HepG2 (cell line): ENCODE data around the gene NCLN. TPM values are rescaled to one million over a fixed set of nuclear protein-coding genes. Genes with fewer than 3 reads are reported as not detected.

Source experiments
- ATAC-seq: fragments of 200-7000 bp; cut with Tn5 transposase; 3 replicates; pipeline ENCODE4 v1.9.1; 2020; ENCODE audit warnings: mild to moderate bottlenecking, moderate library complexity
- BruUV-seq: library from RNA; stranded (reverse); fragments of 400-500 nt; replicated peaks from 2 replicates; lab custom pipeline; 2021; lab: Mats Ljungman, UMichigan
- CTCF ChIA-PET: fragments of 300-600 bp; formaldehyde crosslinking; extraction: SDS; loops from one replicate; lab custom pipeline; 2021; ENCODE audit warnings: low total read pairs, inconsistent platforms, low intra/inter-chr PET ratio; lab: Yijun Ruan, JAX
- POLR2A ChIA-PET: fragments of 350-600 bp; sonication (Branson Sonifier 250); formaldehyde crosslinking; loops from one replicate; lab custom pipeline; 2020; ENCODE audit warnings: antibody characterized with exemption, inconsistent platforms; lab: Yijun Ruan, JAX
- DNase-seq: peaks from one replicate; pipeline ENCODE4 v3.0.0-alpha.2; 2015; ENCODE audit warnings: low spot score
- FAIRE-seq: peaks from 3 replicates; lab custom pipeline; 2011; peaks lifted over from hg19 to GRCh38; lab: Jason Lieb, UNC
- H2AFZ ChIP-seq: one replicate; pipeline ENCODE4 v1.6.1; 2011; ENCODE audit warnings: low read length, inconsistent platforms
- H3K27ac ChIP-seq: fragments of 300-600 bp; 3 replicates; pipeline ENCODE4 v1.8.0; 2011; ENCODE audit warnings: mixed run types, mild to moderate bottlenecking, mixed read lengths, low read length, inconsistent platforms; ENCODE audit not compliant: insufficient read depth; ENCODE audit errors: extremely low read length
- H3K27me3 ChIP-seq, 2 experiments: fragments of 200-600 bp in 1 of 2; 2 replicates in 1 of 2; 3 replicates in 1 of 2; pipeline versions ENCODE4 v1.6.0 to v1.8.0; 2011; ENCODE audit warnings: low read length in 2 of 2, mild to moderate bottlenecking in 2 of 2, moderate library complexity in 2 of 2, inconsistent platforms in 1 of 2; ENCODE audit not compliant: insufficient read depth in 2 of 2, control insufficient read depth in 1 of 2
- H3K36me3 ChIP-seq, 2 experiments: fragments of 200-600 bp in 1 of 2; replicated peaks in 1 of 2; 2 replicates in 1 of 2; 3 replicates in 1 of 2; pipeline versions ENCODE4 v1.5.1 to v1.8.0; 2011; ENCODE audit warnings: low read length in 2 of 2, inconsistent platforms in 1 of 2; ENCODE audit not compliant: insufficient read depth in 2 of 2, control insufficient read depth in 1 of 2
- H3K4me1 ChIP-seq: 2 replicates; pipeline ENCODE4 v1.5.1; 2012; ENCODE audit warnings: low read length, inconsistent platforms; ENCODE audit not compliant: insufficient read depth
- H3K4me2 ChIP-seq: 2 replicates; pipeline ENCODE4 v1.6.0; 2011; ENCODE audit warnings: low read depth, low read length, inconsistent platforms
- H3K4me3 ChIP-seq, 3 experiments: fragments of 200-600 bp in 1 of 3; sonication (generic), shearing (Covaris generic) in 1 of 3; replicated peaks in 1 of 3; 2 replicates each; pipeline ENCODE4 v1.5.1; 2011 to 2016; ENCODE audit warnings: low read length in 3 of 3, inconsistent platforms in 2 of 3, low read depth in 2 of 3, mild to moderate bottlenecking in 2 of 3, control low read depth in 1 of 3, mixed read lengths in 1 of 3; ENCODE audit not compliant: insufficient read depth in 1 of 3
- H3K79me2 ChIP-seq: one replicate; pipeline ENCODE4 v1.6.1; 2011; ENCODE audit warnings: low read length, inconsistent platforms; ENCODE audit not compliant: insufficient read depth
- H3K9ac ChIP-seq: 2 replicates; pipeline ENCODE4 v1.6.0; 2011; ENCODE audit warnings: mild to moderate bottlenecking, low read depth, low read length, inconsistent platforms; ENCODE audit not compliant: insufficient read depth
- H3K9me3 ChIP-seq: 2 replicates; pipeline ENCODE4 v1.5.1; 2012; ENCODE audit warnings: mild to moderate bottlenecking, low read length
- H4K20me1 ChIP-seq: 2 replicates; pipeline ENCODE4 v1.6.0; 2011; ENCODE audit warnings: inconsistent platforms, mild to moderate bottlenecking, low read length, moderate library complexity; ENCODE audit not compliant: insufficient read depth
- ASH2L ChIP-seq: fragments of 300-600, 200-600 bp; sonication (generic); IDR thresholded peaks from 2 replicates; pipeline ENCODE4 v1.7.0; 2017; ENCODE audit warnings: low read depth, mild to moderate bottlenecking, moderate library complexity, mixed read lengths, low read length; ENCODE audit not compliant: insufficient read length
- HNRNPLL ChIP-seq: fragments of 200-400 bp; formaldehyde crosslinking; IDR thresholded peaks from 2 replicates; pipeline ENCODE4 v1.6.1; 2017; ENCODE audit warnings: mild to moderate bottlenecking, low read depth, low read length; ENCODE audit not compliant: poor library complexity, severe bottlenecking
- PLRG1 ChIP-seq: fragments of 450-650 bp; conservative IDR thresholded peaks from 2 replicates; pipeline ENCODE4 v1.6.1; 2016
- SNRNP70 ChIP-seq: fragments of 200-400 bp; formaldehyde crosslinking; IDR thresholded peaks from 2 replicates; pipeline ENCODE4 v1.6.1; 2017; ENCODE audit warnings: mild to moderate bottlenecking, low read depth, low read length, moderate library complexity
- SRY ChIP-seq: sonication (generic); formaldehyde crosslinking; IDR thresholded peaks from 2 replicates; pipeline ENCODE4 v1.8.0; 2022; ENCODE audit warnings: mild to moderate bottlenecking, missing genetic modification reagents
- TBL1XR1 ChIP-seq: fragments of 150-350 bp; IDR thresholded peaks from 2 replicates; pipeline ENCODE4 v1.6.1; 2014; ENCODE audit warnings: borderline replicate concordance, low read length; ENCODE audit not compliant: partially characterized antibody
- YY1 ChIP-seq: IDR thresholded peaks from 2 replicates; pipeline ENCODE4 v1.6.1; 2011; ENCODE audit warnings: low read length, low read depth, moderate library complexity, mild to moderate bottlenecking; ENCODE audit not compliant: insufficient read depth, insufficient replicate concordance
- ZNF24 ChIP-seq: fragments of 450-650 bp; IDR thresholded peaks from 2 replicates; pipeline ENCODE4 v1.6.1; 2017; ENCODE audit warnings: antibody characterized with exemption, mild to moderate bottlenecking
- ZNF329 ChIP-seq: sonication (generic); formaldehyde crosslinking; IDR thresholded peaks from 2 replicates; pipeline ENCODE4 v1.9.0; 2021; ENCODE audit warnings: low read depth, mild to moderate bottlenecking, missing genetic modification reagents
- ZNF670 ChIP-seq: sonication (generic); formaldehyde crosslinking; IDR thresholded peaks from 2 replicates; pipeline ENCODE4 v1.8.0; 2022; ENCODE audit warnings: mild to moderate bottlenecking, missing genetic modification reagents, borderline replicate concordance
- ZNF816 ChIP-seq: sonication (generic); formaldehyde crosslinking; IDR thresholded peaks from 2 replicates; pipeline ENCODE4 v1.8.0; 2022; ENCODE audit warnings: missing genetic modification reagents, mild to moderate bottlenecking, borderline replicate concordance
- WGBS: methylation state at CpG from one replicate; pipeline ENCODE4 v1.1.6; 2017; ENCODE audit warnings: low lambda C conversion rate; 5-methylcytosine and 5-hydroxymethylcytosine counted together
- in situ Hi-C: cut with HindIII; loops from 2 replicates; pipeline ENCODE4 v1.10.0; 2017; ENCODE audit warnings: low pct_unique_long_range_greater_than_20kb; ENCODE audit not compliant: extremely low pct_ligation_motif_present
- intact Hi-C: fragments of 100-400 bp; cut with micrococcal nuclease; formaldehyde crosslinking; loops from one replicate; pipeline ENCODE4 v1.10.0; 2022; ENCODE audit not compliant: unreplicated experiment
- polyA plus RNA-seq, 8 experiments: library from polyadenylated mRNA; depleted of rRNA in 3 of 8; stranded (reverse) in 7 of 8; unstranded in 1 of 8; fragments of >200 nt; fragmentation: Illumina TruSeq in 4 of 8; extraction: Trizol in 4 of 8; gene quantifications; 2 replicates each; pipeline versions ENCODE4 v1.2.1 to v1.2.3, GENCODE V29; 2011 to 2016; ENCODE audit warnings: low read depth in 4 of 8, missing spikeins in 1 of 8, mixed read lengths in 1 of 8; ENCODE audit not compliant: insufficient read depth in 1 of 8
- total RNA-seq, 5 experiments: library from RNA; depleted of rRNA; stranded (reverse); fragments of >200 nt; fragmentation: Illumina TruSeq; extraction: Trizol; gene quantifications; 2 replicates each; pipeline ENCODE4 v1.2.3, GENCODE V29; 2016; ENCODE audit warnings: low read depth in 1 of 5
- TF ChIP-seq, protein P1 (sequence below): sonication (generic); formaldehyde crosslinking; IDR thresholded peaks from 2 replicates; pipeline ENCODE4 v1.9.0; 2022; ENCODE audit warnings: low read depth, missing genetic modification reagents

NCLN gene
- total and polyA plus RNA-seq, 2 of the 13 experiments (the other 11 are each of a cell fraction or from before 2014, with no cell fraction given) = 42.6 to 56.0 TPM

DNA sequence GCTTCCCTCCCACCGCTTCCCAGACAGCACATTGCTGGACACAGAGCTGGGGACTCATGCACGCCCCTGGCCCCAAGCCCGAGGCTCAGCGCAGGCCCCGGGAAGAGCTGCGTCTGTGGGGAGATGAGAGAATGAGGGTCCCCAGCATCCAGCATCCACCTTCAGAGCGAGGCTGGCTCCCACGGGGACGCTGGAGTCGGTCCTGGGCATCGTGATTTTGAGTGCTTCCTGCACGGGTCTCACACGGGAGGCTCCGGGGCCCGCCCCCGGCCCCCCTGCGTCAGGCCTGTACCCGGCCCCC, 4.7 kb downstream of the NCLN start:
- Histone ChIP-seq H3K27me3 (no peaks in the 10 kb centered on the region), H3K4me1 (peaks cover 22% of the 10 kb centered on the region), H3K27ac (no peak overlapping the region), H3K4me3 (no peak overlapping the region), H3K4me2 (no peak overlapping the region), H3K9ac (no peak overlapping the region), H3K9me3 (no peaks in the 10 kb centered on the region), H3K79me2 (peaks cover 45% of the 10 kb centered on the region), H2AFZ (no peak overlapping the region), H3K36me3 (peaks cover 2 to 10% of the 10 kb centered on the region in 2 experiments; a peak in 3 of 5 replicates), H4K20me1 (peaks cover 7% of the 10 kb centered on the region; the same call in 1 of the 2 replicates)
- intact Hi-C loops = no loop called here
- in situ Hi-C loops = no loop called here
- BruUV-seq = no TSS peak
- POLR2A ChIA-PET = no interaction called here
- ATAC-seq (no peak), DNase-seq (no peak), FAIRE-seq (no peak)
- CTCF ChIA-PET = no interaction called here
- WGBS = 99% methylated on average over 9 of the region's 18 CpGs
- TF ChIP-seq SNRNP70 (no peak), ASH2L (no peak), TBL1XR1 (no peak), ZNF816 (CRISPR knock-in tag) (no peak), HNRNPLL (no peak), YY1 (no peak), ZNF329 (no peak), ZNF670 (no peak), ZNF24 (no peak), PLRG1 (no peak), SRY (CRISPR knock-in tag) (no peak)
- TF ChIP-seq, protein P1, sequence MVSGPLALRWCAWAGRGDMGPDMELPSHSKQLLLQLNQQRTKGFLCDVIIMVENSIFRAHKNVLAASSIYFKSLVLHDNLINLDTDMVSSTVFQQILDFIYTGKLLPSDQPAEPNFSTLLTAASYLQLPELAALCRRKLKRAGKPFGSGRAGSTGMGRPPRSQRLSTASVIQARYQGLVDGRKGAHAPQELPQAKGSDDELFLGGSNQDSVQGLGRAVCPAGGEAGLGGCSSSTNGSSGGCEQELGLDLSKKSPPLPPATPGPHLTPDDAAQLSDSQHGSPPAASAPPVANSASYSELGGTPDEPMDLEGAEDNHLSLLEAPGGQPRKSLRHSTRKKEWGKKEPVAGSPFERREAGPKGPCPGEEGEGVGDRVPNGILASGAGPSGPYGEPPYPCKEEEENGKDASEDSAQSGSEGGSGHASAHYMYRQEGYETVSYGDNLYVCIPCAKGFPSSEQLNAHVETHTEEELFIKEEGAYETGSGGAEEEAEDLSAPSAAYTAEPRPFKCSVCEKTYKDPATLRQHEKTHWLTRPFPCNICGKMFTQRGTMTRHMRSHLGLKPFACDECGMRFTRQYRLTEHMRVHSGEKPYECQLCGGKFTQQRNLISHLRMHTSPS (CRISPR knock-in tag) = no peak
